Vagina (tissue), 2 donors: ENCODE results near the gene LHPP.

Experiments used
- POLR2A ChIP-seq, 2 donors: fragments of 450-650 bp; IDR thresholded peaks; one replicate each; pipeline ENCODE4 v1.6.1; 2017; ENCODE audit warnings: antibody characterized with exemption in 2 of 2, mild to moderate bottlenecking in 2 of 2, moderate library complexity in 2 of 2
- TF ChIP-seq, protein P1 (sequence below), 3 experiments: fragments of 450-650 bp in 2 of 3; fragments of 200-600 bp in 1 of 3; sonication (generic) in 1 of 3; IDR thresholded peaks; one replicate each; pipeline ENCODE4 v1.5.1; 2017 to 2019; ENCODE audit warnings: antibody characterized with exemption in 3 of 3, mild to moderate bottlenecking in 2 of 3, moderate library complexity in 2 of 3

DNA sequence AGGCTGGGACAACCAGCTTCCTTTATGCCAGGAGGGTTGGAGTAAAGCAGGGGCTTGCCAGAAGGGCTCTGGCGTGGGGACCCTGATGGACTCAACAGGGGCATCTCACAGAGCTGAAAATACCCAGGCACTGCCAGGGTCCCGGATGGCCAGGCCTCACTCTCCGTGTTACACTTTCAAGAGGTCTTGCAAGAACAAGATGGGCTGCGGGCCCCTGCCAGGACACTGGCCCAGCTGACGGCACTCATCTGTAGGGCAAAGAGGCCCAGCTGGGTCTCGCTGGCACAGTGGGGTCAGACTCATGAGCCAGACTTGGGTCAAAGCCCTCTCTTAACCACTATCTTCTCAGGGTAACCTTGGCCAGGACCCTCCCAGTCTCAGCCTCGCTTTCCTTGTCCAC lies 191.7 kb downstream of the LHPP start:
- TF ChIP-seq POLR2A (IDR thresholded peaks at IDR 0.05): no peak
- TF ChIP-seq, protein P1, sequence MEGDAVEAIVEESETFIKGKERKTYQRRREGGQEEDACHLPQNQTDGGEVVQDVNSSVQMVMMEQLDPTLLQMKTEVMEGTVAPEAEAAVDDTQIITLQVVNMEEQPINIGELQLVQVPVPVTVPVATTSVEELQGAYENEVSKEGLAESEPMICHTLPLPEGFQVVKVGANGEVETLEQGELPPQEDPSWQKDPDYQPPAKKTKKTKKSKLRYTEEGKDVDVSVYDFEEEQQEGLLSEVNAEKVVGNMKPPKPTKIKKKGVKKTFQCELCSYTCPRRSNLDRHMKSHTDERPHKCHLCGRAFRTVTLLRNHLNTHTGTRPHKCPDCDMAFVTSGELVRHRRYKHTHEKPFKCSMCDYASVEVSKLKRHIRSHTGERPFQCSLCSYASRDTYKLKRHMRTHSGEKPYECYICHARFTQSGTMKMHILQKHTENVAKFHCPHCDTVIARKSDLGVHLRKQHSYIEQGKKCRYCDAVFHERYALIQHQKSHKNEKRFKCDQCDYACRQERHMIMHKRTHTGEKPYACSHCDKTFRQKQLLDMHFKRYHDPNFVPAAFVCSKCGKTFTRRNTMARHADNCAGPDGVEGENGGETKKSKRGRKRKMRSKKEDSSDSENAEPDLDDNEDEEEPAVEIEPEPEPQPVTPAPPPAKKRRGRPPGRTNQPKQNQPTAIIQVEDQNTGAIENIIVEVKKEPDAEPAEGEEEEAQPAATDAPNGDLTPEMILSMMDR (IDR thresholded peaks at IDR 0.05): no peak
